Measurements from ENCODE around the gene HOMER2.
"Not testable (repeated sequence)": the region's sequence is repeated elsewhere in the genome, so short reads cannot be mapped to it uniquely, and the experiment has no call there.

The HOMER2 gene

DNA sequence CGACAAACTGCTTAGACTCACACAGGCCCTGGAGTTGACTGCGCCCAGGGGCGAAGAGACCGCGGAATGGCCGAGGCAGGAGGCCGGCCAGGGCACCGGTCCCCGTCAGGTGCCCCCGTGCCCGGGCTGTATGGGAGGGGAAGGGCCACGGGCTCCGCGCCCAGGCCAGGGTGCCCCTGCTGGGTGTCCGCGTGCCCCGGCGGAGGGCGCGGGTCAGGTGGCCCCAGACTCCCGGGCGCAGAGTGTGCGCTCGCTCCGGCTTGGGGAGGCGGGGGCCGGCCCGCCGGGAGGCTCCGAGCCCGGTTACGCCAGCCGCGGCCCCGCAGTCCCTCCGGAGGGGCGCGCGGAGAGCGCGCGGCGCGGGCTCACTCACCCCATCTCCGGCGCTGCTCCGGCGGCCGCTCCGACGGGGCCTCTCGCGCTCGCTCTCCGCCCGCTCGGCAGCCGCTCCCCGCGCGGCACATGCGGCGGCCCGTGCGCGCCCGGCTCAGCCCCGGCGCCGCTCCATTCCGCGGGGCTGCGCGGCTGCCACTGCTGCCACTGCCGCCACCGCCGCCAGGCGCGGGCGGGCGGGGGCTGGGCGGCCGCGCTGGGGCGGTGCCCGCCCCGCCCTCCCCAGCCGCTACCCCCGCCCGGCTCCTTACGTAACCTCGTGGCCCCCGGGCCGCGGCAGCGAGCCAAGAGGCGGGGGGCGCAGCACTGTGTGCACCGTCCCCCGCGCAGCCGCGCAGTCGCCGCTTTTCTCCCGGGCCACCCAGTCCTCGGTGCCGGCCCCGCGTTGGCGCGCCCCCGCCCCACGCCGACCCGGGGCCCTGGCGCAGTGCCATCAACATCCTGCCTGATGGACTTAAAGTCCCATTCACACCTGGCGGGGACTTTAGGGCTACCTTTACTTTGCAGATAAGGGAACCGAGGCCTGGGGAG, at the start of gene HOMER2:
HOMER2 (minus strand) TSS at position 563 of the 924 bp plus-strand sequence; CDS start at position 378, 185 bp downstream.
- DNase-seq (ENCODE audit: extremely low read depth in 1 of 2, low read depth in 1 of 2): no peak

DNA sequence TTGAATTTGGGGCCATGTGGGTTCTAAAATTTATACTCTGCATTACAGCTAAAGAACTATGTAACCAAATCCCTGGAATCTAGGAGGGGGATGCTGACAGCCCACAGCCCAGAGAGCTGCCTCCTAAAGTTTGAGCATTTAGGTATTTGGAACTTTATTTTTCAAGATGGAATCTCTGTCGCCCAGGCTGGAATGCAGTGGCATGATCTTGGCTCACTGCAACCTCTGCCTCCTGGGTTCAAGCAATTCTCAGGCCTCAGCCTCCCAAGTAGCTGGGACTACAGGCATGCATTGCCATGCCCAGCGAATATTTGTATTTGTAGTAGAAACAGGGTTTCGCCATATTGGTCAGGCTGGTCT, 48.1 kb upstream of the HOMER2 start:
- DNase-seq (ENCODE audit: extremely low read depth in 1 of 2, low read depth in 1 of 2): not testable (repeated sequence)

DNA sequence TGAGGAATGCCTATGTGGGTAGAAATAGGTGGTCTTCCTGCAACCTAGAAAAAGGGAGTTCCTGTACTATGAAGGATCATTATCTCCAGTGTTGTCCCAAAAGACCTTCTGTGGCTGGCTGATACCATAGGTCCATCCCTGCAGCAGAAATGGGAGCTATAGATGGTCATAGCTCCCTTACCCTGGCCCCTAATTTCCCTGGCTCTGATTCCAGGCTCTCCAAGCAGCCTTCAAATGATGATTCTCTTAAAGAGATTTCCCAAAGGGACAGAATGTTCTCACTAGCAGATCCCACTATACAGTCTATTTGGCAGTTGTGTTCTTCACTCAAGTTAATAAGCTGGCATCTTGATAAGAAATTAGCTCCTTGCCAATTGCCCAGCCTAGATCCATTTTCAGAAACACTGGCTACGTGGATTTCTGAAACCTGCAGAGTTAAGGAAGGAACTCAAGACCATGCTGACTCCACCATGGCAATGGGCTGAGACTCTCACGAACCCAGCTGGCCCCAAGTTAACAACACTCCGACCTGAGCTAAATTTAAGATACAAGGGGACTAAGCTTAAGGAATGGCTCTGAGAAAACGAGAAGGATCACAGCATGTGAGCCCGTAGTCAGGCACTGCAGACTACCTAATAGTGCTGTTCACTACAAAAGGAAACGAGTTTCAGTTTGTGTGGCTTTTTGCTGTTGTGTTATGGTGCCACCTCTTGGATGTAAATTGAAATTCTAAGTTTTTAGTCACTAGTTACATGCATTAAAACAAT, 47.6 kb upstream of the HOMER2 start:
- DNase-seq (ENCODE audit: extremely low read depth in 1 of 2, low read depth in 1 of 2): no peak

DNA sequence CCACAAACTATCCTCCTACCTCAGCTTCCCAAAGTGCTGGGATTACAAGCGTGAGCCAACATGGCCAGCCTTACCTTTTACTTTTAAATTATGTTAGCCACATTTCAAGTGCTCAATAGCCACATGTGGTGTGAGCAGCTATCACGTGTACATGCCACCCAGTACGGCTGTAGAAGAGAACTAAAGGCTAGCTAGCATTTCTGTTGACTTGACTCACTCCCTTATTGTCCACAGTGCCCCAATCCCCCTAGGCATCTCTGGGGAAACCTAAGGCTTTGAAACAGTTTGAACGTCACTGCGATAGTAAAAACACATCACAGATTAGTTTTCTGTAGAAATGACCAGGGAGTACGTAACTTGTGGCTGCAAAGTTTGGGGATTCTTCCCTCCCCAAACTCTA, 46.9 kb upstream of the HOMER2 start:
- no peak for DNase-seq (ENCODE audit: extremely low read depth in 1 of 2, low read depth in 1 of 2)

DNA sequence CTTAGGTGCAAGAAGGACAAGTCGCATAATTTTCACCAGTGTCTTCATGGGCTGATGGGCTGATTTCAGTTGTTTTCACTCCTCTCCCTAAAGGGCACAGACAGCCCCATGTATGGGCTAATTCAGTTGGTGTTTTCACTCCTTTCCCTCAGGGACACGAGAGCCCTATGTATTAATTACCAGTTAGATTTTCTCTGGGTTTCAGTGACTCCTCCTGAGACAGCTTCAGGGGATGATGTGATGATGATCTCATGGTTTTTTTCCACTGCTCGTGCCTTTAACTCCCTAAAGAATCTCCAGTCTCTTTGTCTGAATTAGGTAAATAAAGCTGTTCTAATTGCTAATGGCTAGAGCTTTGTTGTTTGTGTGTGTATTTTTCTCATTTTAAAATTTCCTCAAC, 43.4 kb upstream of the HOMER2 start:
- no peak for DNase-seq (ENCODE audit: extremely low read depth in 1 of 2, low read depth in 1 of 2)

DNA sequence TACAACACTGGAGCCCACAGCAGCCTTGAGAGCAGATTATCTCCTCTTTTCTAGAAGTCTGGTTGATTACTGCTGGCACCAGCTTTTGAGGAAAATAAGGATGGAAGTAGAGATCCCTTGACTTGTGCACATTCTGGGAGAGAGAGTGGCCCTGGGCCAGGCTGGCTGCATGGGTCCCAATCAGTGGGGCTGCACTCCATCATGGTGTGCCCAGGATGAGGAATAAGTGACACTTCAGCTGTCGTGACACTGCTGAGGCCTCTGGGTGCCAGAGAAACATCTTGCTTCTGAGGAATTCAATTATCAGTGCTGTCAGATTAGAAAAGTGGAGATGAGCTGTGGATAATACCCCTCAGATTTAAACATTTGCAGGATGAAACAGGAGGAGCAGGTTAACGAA, 42.6 kb upstream of the HOMER2 start:
- DNase-seq (ENCODE audit: extremely low read depth in 1 of 2, low read depth in 1 of 2): no peak

DNA sequence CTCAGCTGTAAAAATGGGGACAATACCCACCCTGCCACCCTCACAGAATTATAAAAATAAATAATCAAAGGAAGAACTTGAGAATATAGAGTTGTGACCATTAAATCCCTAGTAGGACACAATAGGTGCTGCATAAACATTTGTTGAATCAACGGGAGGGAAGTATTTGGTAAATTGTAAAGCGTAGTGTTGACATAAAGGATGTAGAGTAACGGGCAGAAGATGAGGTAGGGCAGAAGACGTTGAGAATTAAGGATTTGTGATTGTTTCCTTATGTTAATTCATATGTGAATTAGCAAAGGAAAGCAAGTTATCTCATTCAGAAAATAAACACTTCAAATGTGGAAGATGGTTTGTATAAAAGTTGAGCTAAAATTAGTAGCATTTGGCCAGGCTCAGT, 40.6 kb upstream of the HOMER2 start:
- DNase-seq (ENCODE audit: extremely low read depth in 1 of 2, low read depth in 1 of 2): no peak

DNA sequence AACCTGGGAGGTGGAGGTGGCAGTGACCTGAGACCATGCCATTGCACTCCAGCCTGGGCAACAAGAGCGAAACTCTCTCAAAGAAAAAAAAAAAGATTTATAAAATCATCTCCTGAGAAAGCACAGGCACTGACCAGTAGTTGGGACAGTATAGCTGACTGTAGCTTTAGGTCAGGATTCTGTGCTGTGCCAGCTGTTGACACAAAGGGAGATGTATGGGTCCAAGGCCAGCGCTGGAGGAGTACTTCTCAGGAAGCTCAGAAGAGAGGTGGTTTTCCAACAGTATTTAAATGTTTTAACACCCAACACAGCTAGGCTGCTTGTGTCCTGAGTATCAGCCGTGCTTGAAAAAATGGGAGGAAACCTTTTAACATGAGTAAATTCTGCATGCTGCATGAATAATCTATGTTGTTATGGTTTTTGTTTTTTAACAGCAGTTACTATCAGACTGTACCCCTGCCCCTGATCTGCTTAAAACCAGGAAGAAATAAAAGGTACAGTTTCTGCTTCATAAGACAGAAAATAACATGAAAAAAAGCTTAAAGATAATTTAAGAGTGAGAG, 40.0 kb upstream of the HOMER2 start:
- no peak for DNase-seq (ENCODE audit: extremely low read depth in 1 of 2, low read depth in 1 of 2)

DNA sequence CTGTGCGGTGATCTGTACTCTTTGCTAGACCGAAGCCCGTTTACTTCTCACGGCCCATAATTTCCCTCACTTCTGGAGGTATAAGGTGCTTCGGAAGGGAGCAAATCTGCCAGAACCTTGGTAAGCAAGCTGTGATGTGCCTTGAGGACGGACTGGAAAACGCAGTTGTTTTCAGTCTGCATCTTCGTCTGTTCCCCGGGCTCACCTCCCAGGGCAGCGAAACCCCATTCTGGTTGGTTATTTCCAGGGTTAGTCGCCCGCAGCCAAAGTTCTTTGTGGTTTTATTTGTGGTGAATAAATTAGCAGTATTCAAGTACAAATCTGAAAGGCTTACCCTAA, 33.9 kb upstream of the HOMER2 start:
- DNase-seq (ENCODE audit: extremely low read depth in 1 of 2, low read depth in 1 of 2): no peak

DNA sequence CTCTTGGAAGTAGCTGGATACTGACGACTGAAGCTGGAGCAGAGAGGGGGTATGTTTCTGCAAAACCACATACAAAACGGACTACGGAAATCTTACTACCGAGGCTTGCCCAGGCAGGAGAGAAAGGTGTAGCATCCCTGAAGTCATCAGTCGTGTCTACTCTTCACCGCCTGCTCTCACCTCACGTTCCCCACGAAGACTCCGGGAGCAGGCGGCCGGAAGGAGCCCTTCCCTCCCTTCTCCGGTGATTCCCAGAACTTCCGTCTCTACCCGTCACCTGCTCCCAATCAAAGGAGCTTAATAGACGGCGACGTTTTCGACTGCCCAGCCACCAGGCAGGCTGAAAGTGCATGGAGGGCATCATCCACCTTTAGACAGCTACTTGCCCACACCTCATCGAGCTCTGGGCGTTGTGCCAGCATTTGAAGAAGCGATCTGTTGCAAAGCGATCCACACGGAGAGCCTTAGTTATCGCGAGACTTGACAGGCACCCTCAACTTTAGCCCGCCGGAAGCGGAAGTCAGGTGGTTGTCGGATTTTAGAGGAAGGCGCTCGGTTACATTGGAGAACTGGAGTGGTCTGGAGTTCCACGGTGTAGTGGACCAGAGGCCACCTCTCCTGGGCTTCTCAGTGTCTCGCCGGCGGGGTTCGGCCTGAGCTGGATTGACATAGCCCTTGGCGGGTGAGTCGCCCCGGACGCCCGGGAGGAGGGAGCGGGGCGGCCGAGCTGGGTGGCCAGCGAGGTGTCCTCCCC, 33.3 kb upstream of the HOMER2 start, which contains the start of gene RAMAC:
RAMAC (plus strand) TSS at position 523 of the 754 bp plus-strand sequence. CDS start 2,809 bp downstream, outside the sequence.
- peak; percentile 82 to 90 for DNase-seq (ENCODE audit: extremely low read depth in 1 of 2, low read depth in 1 of 2)

DNA sequence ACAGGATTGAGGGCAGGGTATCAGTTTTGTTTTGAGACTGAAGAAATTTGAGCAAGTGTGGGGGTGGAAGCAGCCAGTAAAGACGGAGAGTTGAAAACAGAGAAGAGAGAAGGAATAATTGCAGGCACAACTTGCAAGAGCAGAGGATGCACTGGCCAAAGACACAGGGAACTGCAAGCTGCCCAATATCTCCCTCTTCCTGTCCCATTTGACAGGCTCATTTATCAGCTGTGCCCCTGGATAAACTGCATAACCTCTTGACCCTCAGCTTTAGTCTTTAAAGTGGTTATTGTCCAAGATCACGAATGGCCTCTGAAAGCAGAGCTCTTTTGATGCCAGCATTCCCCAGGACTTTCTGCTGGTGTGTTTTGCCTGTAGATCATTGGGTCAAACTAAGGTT, 28.5 kb upstream of the HOMER2 start:
- DNase-seq (ENCODE audit: extremely low read depth in 1 of 2, low read depth in 1 of 2): no peak

DNA sequence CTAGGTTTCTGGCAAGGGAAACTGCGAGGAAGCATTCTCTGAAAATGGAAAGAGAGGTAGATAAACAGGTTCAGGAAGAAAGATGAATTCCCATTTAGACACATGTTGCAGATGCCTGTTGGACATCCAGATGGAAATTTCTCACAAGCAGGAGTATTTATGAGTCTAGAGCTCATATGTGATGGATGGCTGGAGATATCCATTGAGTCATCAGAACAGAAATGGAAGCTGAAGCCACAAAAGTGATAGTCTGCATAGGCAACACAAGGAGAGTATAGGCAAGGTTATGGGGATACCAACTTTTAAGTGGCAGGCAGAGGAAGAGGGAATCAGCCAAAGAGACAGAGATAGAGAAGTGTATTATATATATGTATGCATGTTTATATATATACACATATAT, 27.2 kb upstream of the HOMER2 start:
- no peak for DNase-seq (ENCODE audit: extremely low read depth in 1 of 2, low read depth in 1 of 2)

DNA sequence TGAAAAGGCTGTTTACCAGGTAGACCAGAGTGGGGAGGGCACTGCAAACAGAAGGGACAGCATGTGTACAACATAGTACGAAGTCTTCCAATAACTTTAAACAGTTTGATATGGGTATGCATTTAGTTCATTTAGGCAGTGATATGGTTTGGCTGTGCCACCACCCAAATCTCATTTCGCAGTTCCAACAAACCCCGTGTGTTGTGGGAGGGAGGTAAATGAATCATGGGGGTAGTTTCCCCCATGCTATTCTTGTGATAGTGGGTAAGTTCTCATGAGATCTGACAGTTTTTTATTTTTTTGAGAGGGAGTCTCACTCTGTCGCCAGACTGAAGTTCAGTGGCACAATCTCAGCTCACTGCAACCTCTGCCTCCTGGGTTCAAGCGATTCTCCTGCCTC, 25.9 kb upstream of the HOMER2 start:
- DNase-seq (ENCODE audit: extremely low read depth in 1 of 2, low read depth in 1 of 2): no peak

DNA sequence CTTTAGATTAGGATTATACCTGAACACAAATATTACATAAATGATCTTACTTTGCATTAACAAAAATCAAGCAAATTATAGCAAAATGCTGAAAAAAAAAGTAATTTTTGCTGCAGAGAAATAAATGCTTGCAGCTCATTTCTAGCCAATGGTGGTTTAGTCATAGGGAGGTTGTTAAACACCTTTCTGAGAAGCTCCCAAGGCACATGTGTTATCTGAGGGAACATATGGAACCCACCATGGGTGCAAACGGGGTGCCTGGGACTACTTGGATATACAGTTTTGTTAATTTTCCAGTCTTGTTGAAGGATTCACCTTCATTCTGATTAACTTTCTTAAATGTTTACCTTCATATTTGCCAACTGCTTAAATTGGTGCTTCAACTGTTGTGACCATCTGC, 24.6 kb upstream of the HOMER2 start:
- DNase-seq (ENCODE audit: extremely low read depth in 1 of 2, low read depth in 1 of 2): no peak

DNA sequence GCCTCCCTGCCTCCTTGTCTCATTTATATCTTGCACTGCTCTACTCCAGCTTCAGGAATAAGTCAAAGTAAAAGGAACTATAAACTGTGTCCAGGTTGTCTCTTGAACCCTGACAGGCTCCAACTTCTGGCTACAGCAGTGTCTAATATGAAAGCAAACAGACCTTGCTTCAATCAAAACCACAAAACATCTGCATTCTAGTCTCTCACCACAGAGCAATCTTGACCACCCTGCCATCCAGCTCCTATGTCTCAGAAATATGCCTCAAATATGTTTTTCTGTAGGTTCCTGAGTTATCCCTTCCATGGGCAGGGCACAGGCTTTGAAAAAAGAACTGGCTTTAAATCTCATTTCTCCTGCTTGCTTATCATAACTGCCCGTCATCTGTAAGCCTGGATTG, 20.5 kb upstream of the HOMER2 start:
- DNase-seq (ENCODE audit: extremely low read depth in 1 of 2, low read depth in 1 of 2): no peak

DNA sequence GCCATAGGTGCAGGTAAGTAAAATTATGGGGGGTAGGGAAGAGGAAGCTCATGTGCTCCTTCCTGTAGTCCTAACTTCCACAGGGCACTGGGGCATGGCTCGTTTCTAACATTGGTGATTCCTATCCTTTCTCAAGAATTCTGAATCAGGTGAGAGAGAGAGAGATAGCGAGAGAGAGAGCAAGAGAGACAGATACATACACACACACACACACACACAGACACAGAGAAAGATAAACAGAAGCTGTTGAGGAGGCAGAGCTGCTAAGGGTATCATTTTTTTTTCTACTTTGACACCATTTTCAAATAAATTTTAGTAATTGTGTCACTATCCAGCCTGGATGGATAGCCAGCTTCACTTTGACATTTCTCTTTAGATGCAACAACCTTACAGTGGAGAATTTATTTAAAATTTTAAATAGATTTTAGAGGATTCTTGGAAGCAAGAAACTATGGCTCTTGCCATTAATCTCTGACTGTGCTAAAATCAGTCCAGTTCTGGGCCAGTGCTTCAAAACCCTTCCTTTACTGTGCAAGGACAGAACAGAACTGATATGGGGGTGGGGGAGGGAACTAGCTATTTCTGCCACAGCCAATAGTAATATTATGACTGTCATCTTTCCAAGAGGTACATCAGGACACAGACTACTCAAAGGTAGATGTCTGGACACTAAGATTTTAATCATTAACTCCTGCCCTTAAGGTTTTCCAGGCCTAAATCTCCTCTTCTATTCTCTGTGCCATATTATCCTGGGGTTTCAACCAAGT, 18.9 kb upstream of the HOMER2 start:
- no peak for DNase-seq (ENCODE audit: extremely low read depth in 1 of 2, low read depth in 1 of 2)

DNA sequence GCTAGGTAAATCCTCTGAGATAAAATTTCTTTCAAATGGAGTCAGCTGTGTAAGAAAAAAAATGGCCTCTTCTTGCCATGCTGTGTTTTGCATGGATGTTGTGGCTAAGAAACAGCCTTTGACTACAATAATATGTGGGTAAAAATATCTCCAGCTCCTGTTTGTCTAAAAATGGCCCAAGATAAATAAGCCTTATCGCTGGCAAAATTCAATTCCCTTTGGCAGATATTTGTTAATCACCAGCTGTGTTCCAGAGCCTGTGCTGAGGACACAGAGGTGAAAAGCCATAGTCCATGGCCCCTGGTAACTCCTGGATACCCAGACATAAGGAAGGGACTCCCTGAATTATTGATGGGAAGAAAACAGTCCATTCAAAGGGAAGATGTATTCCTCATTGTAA, 18.2 kb upstream of the HOMER2 start:
- no peak for DNase-seq (ENCODE audit: extremely low read depth in 1 of 2, low read depth in 1 of 2)

DNA sequence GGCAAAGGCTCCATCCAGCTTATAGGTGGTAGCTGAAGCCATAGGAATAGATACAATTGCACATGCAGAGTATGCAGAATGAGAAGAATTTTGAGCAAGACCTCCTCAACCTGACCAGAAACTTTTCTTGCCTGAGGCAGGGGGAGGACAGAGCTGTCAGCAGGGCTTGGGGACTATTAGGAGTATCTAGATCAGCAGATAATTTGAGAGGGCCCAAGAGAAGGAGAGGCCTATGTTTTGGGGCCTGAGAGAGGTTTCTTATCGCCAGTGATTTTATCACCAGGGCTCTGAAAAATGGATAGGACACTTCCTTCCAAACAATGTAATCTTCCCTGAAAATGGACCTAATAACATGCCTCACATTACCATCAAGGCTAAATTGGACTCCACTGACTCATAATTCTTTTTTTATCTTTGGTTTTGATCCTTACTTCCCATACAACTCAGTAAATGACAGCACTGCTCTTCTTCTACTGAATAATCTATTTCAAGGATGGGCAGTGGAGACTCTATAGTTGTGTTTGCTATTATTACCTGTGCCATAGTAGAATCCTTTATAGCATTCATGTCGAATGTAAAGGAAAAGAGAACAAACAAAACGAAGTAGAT, 17.7 kb upstream of the HOMER2 start:
- DNase-seq (ENCODE audit: extremely low read depth in 1 of 2, low read depth in 1 of 2): no peak

DNA sequence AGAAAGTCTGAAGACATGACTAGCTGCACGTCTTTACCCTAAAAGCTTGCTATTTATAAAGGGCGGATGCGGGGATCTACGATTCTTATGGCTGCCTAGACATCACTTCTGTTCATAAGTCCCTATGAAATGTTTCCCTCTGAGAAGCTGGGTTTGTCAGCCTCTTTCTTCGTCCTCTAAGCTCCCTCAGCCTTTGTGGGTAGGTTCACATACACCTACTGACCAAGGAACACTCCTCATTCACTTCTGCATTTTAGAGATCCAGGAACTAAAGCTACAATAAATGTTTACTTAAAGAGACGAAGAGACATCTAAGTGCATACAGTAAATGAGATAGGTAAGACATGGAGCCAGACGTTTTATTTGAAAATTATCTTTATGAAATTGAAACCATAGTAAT, 16.8 kb upstream of the HOMER2 start:
- no peak for DNase-seq (ENCODE audit: extremely low read depth in 1 of 2, low read depth in 1 of 2)

DNA sequence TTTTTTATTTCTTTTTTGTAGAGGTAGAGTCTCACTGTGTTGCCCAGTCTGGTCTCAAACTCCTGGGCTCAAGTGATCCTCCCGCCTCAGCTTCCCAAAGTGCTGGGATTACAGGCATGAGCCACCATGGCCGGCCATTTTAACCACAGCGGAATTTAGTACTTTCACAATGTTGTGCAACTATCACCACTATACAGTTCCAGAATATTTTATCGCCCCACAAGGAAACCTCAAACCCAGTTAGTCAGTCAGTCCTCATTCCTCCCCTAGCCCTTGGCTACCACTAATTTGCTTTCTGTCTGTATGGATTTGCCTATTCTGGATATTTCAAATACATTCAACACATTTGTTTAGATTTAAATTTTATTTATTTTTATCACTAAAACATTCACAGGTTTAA, 15.5 kb upstream of the HOMER2 start:
- DNase-seq (ENCODE audit: extremely low read depth in 1 of 2, low read depth in 1 of 2): no peak

Data from activated CD8-positive, alpha-beta memory T cell treated with anti-CD3 and anti-CD28 coated beads for 1 hour (primary cell).